ENCODE results near the gene CCDC124. TPM values are rescaled to one million over a fixed set of nuclear protein-coding genes. Genes with fewer than 3 reads are reported as not detected.

The CCDC124 gene
- polyA plus RNA-seq, 3 donors = 29.7 to 66.3 (median 29.7) TPM

DNA sequence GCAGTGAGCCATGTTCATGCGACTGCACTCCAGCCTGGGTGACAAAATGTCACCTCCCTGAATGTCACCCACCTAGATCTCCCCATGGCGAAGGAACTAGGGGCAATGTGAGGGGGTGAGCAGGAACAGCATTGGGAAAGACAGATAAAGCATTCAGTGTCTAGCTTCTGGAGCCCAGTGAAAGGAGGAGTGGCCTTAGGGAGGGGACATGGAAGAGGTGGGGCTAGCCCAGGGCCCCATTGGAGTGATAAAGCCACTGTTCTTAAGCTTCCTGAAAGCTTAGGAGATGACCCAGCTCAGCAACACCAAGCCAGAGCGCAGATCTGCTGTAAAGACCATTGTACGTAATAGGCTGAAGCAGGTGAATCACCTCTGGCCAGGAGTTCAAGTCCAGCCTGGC, 21.1 kb downstream of the CCDC124 start:
- Histone ChIP-seq H3K79me2 (ENCODE audit: insufficient read depth, low read length) (no peaks in the 10 kb centered on the region), H4K20me1 (ENCODE audit: insufficient read depth, low read length) (no peaks in the 10 kb centered on the region), H3K36me3 (replicated peaks in 1 of 2; ENCODE audit: control insufficient read depth in 1 of 2, insufficient read depth in 2 of 2, low read length in 2 of 2) (no peaks in the 10 kb centered on the region), H3K9ac (ENCODE audit: insufficient read depth, low read length, poor library complexity, severe bottlenecking) (no peak overlapping the region), H2AFZ (ENCODE audit: insufficient read depth, low read depth, low read length, poor library complexity, severe bottlenecking) (no peak overlapping the region), H3K9me3 (replicated peaks in 1 of 2; ENCODE audit: control insufficient read depth in 1 of 2, insufficient read depth in 1 of 2, low read length in 2 of 2) (peaks cover 0 to 11% of the 10 kb centered on the region in 2 donors), H3K27me3 (ENCODE audit: control insufficient read depth in 2 of 2, insufficient read depth in 2 of 2, low read length in 2 of 2) (peaks cover 43 to 68% of the 10 kb centered on the region in 2 donors), H3K27ac (ENCODE audit: low read depth in 1 of 2, low read length in 2 of 2) (no peak overlapping the region), H3K4me2 (replicated peaks; ENCODE audit: extremely low read depth, low read length, poor library complexity, severe bottlenecking) (no peak overlapping the region), H3K4me3 (replicated peaks in 1 of 3; ENCODE audit: low read depth in 2 of 3, low read length in 3 of 3) (no peak overlapping the region), H3K4me1 (ENCODE audit: control insufficient read depth in 1 of 2, insufficient read depth in 2 of 2, low read length in 2 of 2) (peaks cover 36 to 37% of the 10 kb centered on the region in 2 donors)
- TF ChIP-seq, protein P1, sequence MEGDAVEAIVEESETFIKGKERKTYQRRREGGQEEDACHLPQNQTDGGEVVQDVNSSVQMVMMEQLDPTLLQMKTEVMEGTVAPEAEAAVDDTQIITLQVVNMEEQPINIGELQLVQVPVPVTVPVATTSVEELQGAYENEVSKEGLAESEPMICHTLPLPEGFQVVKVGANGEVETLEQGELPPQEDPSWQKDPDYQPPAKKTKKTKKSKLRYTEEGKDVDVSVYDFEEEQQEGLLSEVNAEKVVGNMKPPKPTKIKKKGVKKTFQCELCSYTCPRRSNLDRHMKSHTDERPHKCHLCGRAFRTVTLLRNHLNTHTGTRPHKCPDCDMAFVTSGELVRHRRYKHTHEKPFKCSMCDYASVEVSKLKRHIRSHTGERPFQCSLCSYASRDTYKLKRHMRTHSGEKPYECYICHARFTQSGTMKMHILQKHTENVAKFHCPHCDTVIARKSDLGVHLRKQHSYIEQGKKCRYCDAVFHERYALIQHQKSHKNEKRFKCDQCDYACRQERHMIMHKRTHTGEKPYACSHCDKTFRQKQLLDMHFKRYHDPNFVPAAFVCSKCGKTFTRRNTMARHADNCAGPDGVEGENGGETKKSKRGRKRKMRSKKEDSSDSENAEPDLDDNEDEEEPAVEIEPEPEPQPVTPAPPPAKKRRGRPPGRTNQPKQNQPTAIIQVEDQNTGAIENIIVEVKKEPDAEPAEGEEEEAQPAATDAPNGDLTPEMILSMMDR (IDR thresholded peaks at IDR 0.05) = no peak
- Mint-ChIP-seq H3K4me1 (peaks cover 38% of the 10 kb centered on the region), H3K9me3 (peaks cover 0 to 35% (median 10%) of the 10 kb centered on the region in 7 donors), H3K27me3 (ENCODE audit: low read depth in 3 of 3) (peaks cover 71 to 81% (median 78%) of the 10 kb centered on the region in 3 donors), H3K4me3 (peak overlapping the region in 1 of 2 donors; percentile 80), H3K27ac (peak overlapping the region in 1 of 7 donors; percentile 7), H3K36me3 (peaks cover 9 to 15% of the 10 kb centered on the region in 2 donors)
- WGBS (ENCODE audit: insufficient coverage) = 100% methylated on average over 1 of the region's 4 CpGs
- intact Hi-C loops (cut with micrococcal nuclease) = no loop called here
- no peak for DNase-seq

DNA sequence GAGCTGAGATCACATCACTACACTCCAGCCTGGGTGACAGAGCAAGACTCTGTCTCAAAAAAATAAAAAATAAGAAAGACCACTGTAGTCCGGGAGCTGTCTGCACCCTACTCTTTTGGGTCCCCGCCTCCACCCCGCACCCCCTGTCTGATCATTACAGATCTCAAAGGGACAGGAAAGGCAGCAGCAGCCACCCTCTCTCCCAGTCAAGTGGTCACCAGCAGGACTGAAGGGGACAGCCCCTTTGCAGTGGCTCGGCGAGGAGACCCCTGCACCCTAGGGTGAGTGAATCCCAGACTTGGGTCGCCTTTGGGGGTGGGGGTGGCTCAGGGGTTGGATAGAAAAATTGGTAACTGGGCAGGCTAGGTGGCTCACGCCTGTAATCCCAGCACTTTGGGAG, 21.6 kb downstream of the CCDC124 start:
- Histone ChIP-seq H3K79me2 (ENCODE audit: insufficient read depth, low read length) (no peaks in the 10 kb centered on the region), H4K20me1 (ENCODE audit: insufficient read depth, low read length) (no peaks in the 10 kb centered on the region), H2AFZ (ENCODE audit: insufficient read depth, low read depth, low read length, poor library complexity, severe bottlenecking) (no peak overlapping the region), H3K36me3 (replicated peaks in 1 of 2; ENCODE audit: control insufficient read depth in 1 of 2, insufficient read depth in 2 of 2, low read length in 2 of 2) (no peaks in the 10 kb centered on the region), H3K27ac (ENCODE audit: low read depth in 1 of 2, low read length in 2 of 2) (no peak overlapping the region), H3K4me2 (replicated peaks; ENCODE audit: extremely low read depth, low read length, poor library complexity, severe bottlenecking) (no peak overlapping the region), H3K9ac (ENCODE audit: insufficient read depth, low read length, poor library complexity, severe bottlenecking) (no peak overlapping the region), H3K27me3 (ENCODE audit: control insufficient read depth in 2 of 2, insufficient read depth in 2 of 2, low read length in 2 of 2) (peaks cover 37 to 63% of the 10 kb centered on the region in 2 donors), H3K9me3 (replicated peaks in 1 of 2; ENCODE audit: control insufficient read depth in 1 of 2, insufficient read depth in 1 of 2, low read length in 2 of 2) (peaks cover 0 to 11% of the 10 kb centered on the region in 2 donors), H3K4me1 (ENCODE audit: control insufficient read depth in 1 of 2, insufficient read depth in 2 of 2, low read length in 2 of 2) (peaks cover 31 to 32% of the 10 kb centered on the region in 2 donors), H3K4me3 (replicated peaks in 1 of 3; ENCODE audit: low read depth in 2 of 3, low read length in 3 of 3) (no peak overlapping the region)
- H3K4me1 Mint-ChIP-seq = peaks cover 33% of the 10 kb centered on the region
- DNase-seq = no peak
- H3K27me3 Mint-ChIP-seq (ENCODE audit: low read depth in 3 of 3) = peaks cover 66 to 76% (median 73%) of the 10 kb centered on the region in 3 donors
- TF ChIP-seq, protein P1 (IDR thresholded peaks at IDR 0.05) = no peak
- peaks cover 0 to 29% (median 9%) of the 10 kb centered on the region in 7 donors for H3K9me3 Mint-ChIP-seq
- 83% methylated on average over 6 of the region's 7 CpGs for WGBS (ENCODE audit: insufficient coverage)
- H3K4me3 Mint-ChIP-seq = peak overlapping the region in 1 of 2 donors; percentile 80
- no peak overlapping the region for H3K27ac Mint-ChIP-seq
- H3K36me3 Mint-ChIP-seq = peaks cover 5 to 12% of the 10 kb centered on the region in 2 donors
- intact Hi-C loops (cut with micrococcal nuclease) = no loop called here

Measured in CD14-positive monocyte (primary cell).